Skeletal muscle satellite cell (primary cell): ENCODE measurements around the gene UBALD2.
"Not testable (repeated sequence)": the region's sequence is repeated elsewhere in the genome, so short reads cannot be mapped to it uniquely, and the experiment has no call there.

Experiments used
- H3K27me3 ChIP-seq: 2 replicates; pipeline ENCODE4 v1.7.0; 2013; ENCODE audit warnings: low read length; ENCODE audit not compliant: control insufficient read depth, insufficient read depth
- H3K36me3 ChIP-seq: 2 replicates; pipeline ENCODE4 v1.7.0; 2013; ENCODE audit warnings: mild to moderate bottlenecking, control low read depth, low read length; ENCODE audit not compliant: insufficient read depth
- H3K4me1 ChIP-seq: 2 replicates; pipeline ENCODE4 v1.7.0; 2013; ENCODE audit warnings: low read length; ENCODE audit not compliant: control insufficient read depth, insufficient read depth
- H3K4me2 ChIP-seq: 2 replicates; pipeline ENCODE4 v1.7.0; 2013; ENCODE audit warnings: mild to moderate bottlenecking, low read length
- H3K4me3 ChIP-seq: 2 replicates; pipeline ENCODE4 v1.7.0; 2013; ENCODE audit warnings: low read length
- H3K9ac ChIP-seq: 2 replicates; pipeline ENCODE4 v1.7.0; 2013; ENCODE audit warnings: mild to moderate bottlenecking, low read depth, low read length, moderate library complexity
- H3K9me3 ChIP-seq: replicated peaks from 2 replicates; pipeline ENCODE4 v1.7.0; 2013; ENCODE audit warnings: mild to moderate bottlenecking, control low read depth, low read length

The UBALD2 gene

GRCh38 chr17:76237859-76238313 is 27.3 kb upstream of the UBALD2 start:
- H3K27me3 ChIP-seq, result peaks cover 39% of the 10 kb centered on the region
- no peak overlapping the region for H3K4me3 ChIP-seq
- H3K9me3 ChIP-seq, result no peaks in the 10 kb centered on the region
- no peaks in the 10 kb centered on the region for H3K36me3 ChIP-seq
- H3K4me2 ChIP-seq, result no peak overlapping the region
- H3K4me1 ChIP-seq, result peaks cover 12% of the 10 kb centered on the region
- H3K9ac ChIP-seq, result no peak overlapping the region

DNA sequence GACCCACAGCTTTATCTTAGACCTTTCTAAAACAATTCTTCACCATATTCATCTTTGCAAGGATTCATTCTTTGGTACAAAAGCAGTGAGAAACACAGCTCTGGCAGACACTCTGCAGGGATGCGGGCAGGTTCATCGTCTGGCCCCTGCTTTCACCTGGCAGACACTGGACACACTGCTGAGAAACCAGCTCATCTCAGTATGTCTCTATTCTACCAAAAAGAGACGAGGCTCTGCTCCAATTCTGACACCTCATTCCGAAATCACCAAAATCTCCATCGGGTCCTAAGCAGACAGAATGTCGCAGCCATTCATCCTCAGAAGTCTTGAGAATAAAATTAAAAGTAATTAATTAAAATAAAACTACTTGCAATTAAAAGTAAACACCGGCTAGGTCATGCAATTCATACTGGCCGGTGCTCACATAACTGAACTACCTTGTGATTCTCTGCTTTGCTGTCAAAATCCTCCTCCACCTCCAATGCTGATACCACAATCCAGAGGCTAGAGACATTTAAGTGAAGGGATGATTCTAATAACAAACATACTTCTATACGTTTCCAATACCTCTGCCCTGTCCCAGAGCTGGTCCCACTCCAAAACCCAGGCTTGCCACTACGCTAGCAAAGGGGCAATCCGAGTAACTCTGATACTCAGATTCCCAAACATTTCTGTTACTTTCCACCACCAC is 26.2 kb upstream of the UBALD2 start:
- H3K4me1 ChIP-seq, result peaks cover 12% of the 10 kb centered on the region
- peaks cover 50% of the 10 kb centered on the region for H3K27me3 ChIP-seq
- H3K36me3 ChIP-seq, result no peaks in the 10 kb centered on the region
- no peak overlapping the region for H3K4me3 ChIP-seq
- H3K9me3 ChIP-seq, result no peaks in the 10 kb centered on the region
- no peak overlapping the region for H3K9ac ChIP-seq
- H3K4me2 ChIP-seq, result no peak overlapping the region

- H3K9ac ChIP-seq, result no peak overlapping the region
- H3K4me3 ChIP-seq, result peak overlapping the region; percentile 48
- no peaks in the 10 kb centered on the region for H3K36me3 ChIP-seq
These were observed 25.4 kb upstream of the UBALD2 start for GRCh38 chr17:76239538-76240274.

GRCh38 chr17:76240461-76241203 is 24.5 kb upstream of the UBALD2 start, which contains the start of gene RNF157:
Gene RNF157 (minus strand): TSS chr17:76240493. CDS start chr17:76240240, 253 bp downstream.
- Histone ChIP-seq H3K27me3 (peaks cover 55% of the 10 kb centered on the region), H3K36me3 (no peaks in the 10 kb centered on the region), H3K9me3 (no peaks in the 10 kb centered on the region), H3K9ac (peak within 1 kb of the TSS; percentile 71), H3K4me3 (peak within 1 kb of the TSS; percentile 75), H3K4me1 (peaks cover 12% of the 10 kb centered on the region), H3K4me2 (peak within 1 kb of the TSS; percentile 100)

More at GRCh38 chr17:76239538-76240274, 25.4 kb upstream of the UBALD2 start:
- peaks cover 55% of the 10 kb centered on the region for H3K27me3 ChIP-seq
- H3K4me2 ChIP-seq, result peak overlapping the region; percentile 100
- no peaks in the 10 kb centered on the region for H3K9me3 ChIP-seq
- H3K4me1 ChIP-seq, result peaks cover 12% of the 10 kb centered on the region

GRCh38 chr17:76241204-76241538 is 24.0 kb upstream of the UBALD2 start:
- Histone ChIP-seq H3K4me2 (peak overlapping the region; percentile 100), H3K4me3 (peak overlapping the region; percentile 75), H3K9me3 (no peaks in the 10 kb centered on the region), H3K9ac (peak overlapping the region; percentile 71), H3K27me3 (peaks cover 58% of the 10 kb centered on the region), H3K36me3 (no peaks in the 10 kb centered on the region), H3K4me1 (peaks cover 12% of the 10 kb centered on the region)

GRCh38 chr17:76241691-76242255 is 23.4 kb upstream of the UBALD2 start:
- H3K9ac ChIP-seq, result no peak overlapping the region
- H3K4me1 ChIP-seq, result peaks cover 12% of the 10 kb centered on the region
- no peak overlapping the region for H3K4me2 ChIP-seq
- no peaks in the 10 kb centered on the region for H3K36me3 ChIP-seq
- no peak overlapping the region for H3K4me3 ChIP-seq
- H3K27me3 ChIP-seq, result peaks cover 64% of the 10 kb centered on the region
- no peaks in the 10 kb centered on the region for H3K9me3 ChIP-seq

DNA sequence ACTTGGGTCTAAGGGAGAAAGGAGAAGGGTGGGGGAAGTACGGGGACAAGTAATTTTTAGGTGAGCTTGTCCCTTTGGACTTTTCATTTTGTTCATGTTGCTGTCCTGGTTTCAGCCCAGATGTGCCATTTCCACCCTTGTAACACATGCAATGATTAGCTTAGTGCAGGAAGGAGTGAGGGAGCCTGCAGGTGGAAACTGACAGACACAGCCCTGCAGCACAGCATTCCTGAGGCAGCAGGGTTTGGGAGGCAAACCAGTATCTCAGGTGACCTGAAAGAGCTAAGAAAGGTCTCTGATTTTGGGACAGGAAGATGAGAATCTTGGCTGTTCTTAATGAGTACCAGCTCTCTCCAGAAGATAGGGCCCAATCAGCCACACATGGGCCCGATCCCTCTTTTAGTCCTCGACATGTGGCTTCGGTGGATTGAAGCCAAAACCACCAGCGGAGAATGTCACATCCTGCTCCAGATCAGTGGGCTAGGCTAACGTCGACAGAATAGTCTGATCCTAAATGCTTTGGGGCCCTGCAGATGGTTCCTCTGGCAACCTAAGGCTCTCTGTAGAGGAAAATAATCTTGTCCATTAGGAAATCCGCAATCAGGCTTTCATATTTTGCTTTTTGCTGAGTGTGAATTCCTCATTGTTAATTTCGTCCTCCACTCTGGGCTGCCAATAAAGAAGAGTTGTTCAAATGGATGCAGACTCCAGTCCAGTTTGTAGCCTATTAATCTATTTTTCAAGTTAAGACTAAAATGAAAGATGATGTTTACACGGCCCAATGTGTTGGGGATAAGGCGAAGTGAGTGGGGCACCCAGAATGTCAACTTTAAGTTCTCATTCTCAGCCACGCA is 21.1 kb upstream of the UBALD2 start:
- no peak overlapping the region for H3K9ac ChIP-seq
- no peak overlapping the region for H3K4me2 ChIP-seq
- no peak overlapping the region for H3K4me3 ChIP-seq
- H3K36me3 ChIP-seq, result no peaks in the 10 kb centered on the region
- no peaks in the 10 kb centered on the region for H3K9me3 ChIP-seq
- peaks cover 57% of the 10 kb centered on the region for H3K27me3 ChIP-seq
- H3K4me1 ChIP-seq, result peaks cover 12% of the 10 kb centered on the region

DNA sequence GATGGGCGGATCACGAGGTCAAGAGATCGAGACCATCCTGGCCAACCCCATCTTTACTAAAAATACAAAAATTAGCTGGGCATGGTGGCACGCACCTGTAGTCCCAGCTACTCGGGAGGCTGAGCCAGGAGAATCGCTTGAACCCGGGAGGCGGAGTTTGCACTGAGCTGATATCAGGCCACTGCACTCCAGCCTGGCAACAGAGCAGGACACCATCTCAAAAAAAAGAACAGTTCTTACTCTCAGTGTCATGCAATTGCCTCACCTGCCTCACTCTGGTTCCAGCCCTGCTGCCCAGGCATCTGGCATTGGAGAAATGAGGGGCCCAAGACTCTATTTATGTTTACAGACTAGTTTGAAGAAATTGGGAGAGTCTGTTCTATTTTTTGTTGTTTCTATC is 20.4 kb upstream of the UBALD2 start:
- not testable (repeated sequence) for H3K4me2 ChIP-seq, H3K4me3 ChIP-seq, H3K9me3 ChIP-seq, H3K36me3 ChIP-seq, H3K9ac ChIP-seq
- Histone ChIP-seq H3K4me1 (peaks cover 11% of the 10 kb centered on the region), H3K27me3 (peaks cover 51% of the 10 kb centered on the region)

DNA sequence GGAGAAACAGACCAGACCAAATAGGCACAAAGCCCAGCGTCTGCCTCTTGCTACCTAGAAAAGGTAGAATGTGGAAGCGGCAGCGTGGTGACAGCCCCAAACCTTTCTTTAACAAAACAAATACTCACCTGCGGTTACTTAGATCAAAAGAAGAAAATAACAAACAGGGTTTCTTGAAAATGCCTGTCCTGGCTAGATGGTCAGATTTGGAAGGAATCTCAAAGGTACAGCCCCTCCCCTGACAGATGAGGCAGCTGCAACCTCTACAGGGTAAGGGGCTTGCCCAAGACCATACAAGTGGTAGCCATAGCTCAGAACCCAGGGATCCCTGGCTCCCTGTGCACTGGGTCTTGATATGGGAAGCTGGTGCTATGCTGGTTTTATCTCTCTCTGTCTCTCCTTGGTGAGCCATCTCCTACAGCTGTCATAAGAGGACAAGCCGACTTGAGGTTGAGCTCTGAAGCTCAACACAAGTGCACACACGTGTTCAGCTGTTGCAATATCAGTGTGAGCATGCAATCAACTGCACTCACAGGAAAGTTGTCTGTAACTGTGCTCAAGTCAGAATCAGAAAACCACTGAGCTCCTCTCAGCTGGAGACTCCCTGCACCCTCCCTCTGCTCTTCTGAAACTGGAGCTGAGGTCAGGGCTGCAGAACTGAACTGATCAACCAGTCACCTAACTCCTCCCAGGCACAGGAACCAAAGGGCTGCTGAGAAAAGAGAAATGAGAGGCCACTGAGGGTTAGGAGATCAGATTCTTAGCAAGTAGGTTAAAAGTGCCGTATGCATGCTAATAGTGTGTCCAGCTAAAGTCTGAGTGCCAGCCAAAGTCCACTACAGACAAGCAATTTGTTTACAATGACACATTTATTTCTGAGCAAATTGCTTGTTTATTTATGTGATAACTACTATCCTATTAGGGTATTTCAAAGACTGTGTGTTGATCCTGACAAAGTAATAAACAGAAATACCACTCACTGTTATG is 18.8 kb upstream of the UBALD2 start:
- peaks cover 2% of the 10 kb centered on the region for H3K4me1 ChIP-seq
- no peak overlapping the region for H3K9ac ChIP-seq
- H3K4me3 ChIP-seq, result no peak overlapping the region

DNA sequence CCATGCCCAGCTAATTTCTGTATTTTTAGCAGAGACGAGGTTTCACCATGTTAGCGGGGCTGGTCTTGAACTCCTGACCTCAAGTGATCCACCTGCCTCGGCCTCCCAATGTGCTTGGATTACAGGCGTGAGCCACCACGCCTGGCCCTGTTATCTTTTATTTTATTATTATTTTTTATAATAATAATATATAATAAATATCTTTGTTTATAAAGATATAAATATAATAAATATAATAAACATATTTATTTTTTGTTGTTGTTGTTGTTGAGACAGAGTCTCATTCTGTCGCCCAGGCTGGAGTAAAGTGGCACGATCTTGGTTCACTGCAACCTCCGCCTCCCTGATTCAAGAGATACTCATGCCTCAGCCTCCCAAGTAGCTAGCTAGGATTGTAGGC is 17.8 kb upstream of the UBALD2 start:
- Histone ChIP-seq H3K4me1 (peaks cover 9% of the 10 kb centered on the region), H3K4me2 (no peak overlapping the region), H3K4me3 (no peak overlapping the region)

More for the DNA sequence above, 18.8 kb upstream of the UBALD2 start:
- Histone ChIP-seq H3K9me3 (no peaks in the 10 kb centered on the region), H3K27me3 (peaks cover 41% of the 10 kb centered on the region), H3K36me3 (no peaks in the 10 kb centered on the region), H3K4me2 (no peak overlapping the region)

More for the DNA sequence above, 17.8 kb upstream of the UBALD2 start:
- Histone ChIP-seq H3K9me3 (no peaks in the 10 kb centered on the region), H3K36me3 (no peaks in the 10 kb centered on the region), H3K9ac (no peak overlapping the region), H3K27me3 (peaks cover 31% of the 10 kb centered on the region)
